Measurements from ENCODE around the gene PEAR1.

Gene PEAR1

GRCh38 chr1:156929596-156930238 is 36.2 kb downstream of the PEAR1 start:
- TF ChIP-seq SPI1 (IDR thresholded peaks at IDR 0.05; ENCODE audit: low read depth, low read length) (no peak), TAF1 (IDR thresholded peaks at IDR 0.05; ENCODE audit: low read depth, low read length) (no peak)
- DNase-seq (ENCODE audit: insufficient read length, low spot score) (no peak), FAIRE-seq (no peak)

- no peak for DNase-seq (ENCODE audit: insufficient read length, low spot score)
- TF ChIP-seq POLR2AphosphoS5 (IDR thresholded peaks at IDR 0.05; ENCODE audit: low read depth, low read length) = no peak
- no peak for TF ChIP-seq POLR2A (IDR thresholded peaks at IDR 0.05; ENCODE audit: low read depth, low read length)
- no peak for TF ChIP-seq POU2F2 (IDR thresholded peaks at IDR 0.05; ENCODE audit: low read depth, low read length)
- TF ChIP-seq PAX5 (IDR thresholded peaks at IDR 0.05; ENCODE audit: insufficient read depth, low read length, severe bottlenecking) = no peak
- no peak for TF ChIP-seq SPI1 (IDR thresholded peaks at IDR 0.05; ENCODE audit: low read depth, low read length)
- no peak for TF ChIP-seq TAF1 (IDR thresholded peaks at IDR 0.05; ENCODE audit: low read depth, low read length)
- no peak for FAIRE-seq
Measured at GRCh38 chr1:156930483-156930882, 37.0 kb downstream of the PEAR1 start.

- DNase-seq (ENCODE audit: insufficient read length, low spot score) = no peak
- TF ChIP-seq POLR2AphosphoS5 (IDR thresholded peaks at IDR 0.05; ENCODE audit: low read depth, low read length) (no peak), POU2F2 (IDR thresholded peaks at IDR 0.05; ENCODE audit: low read depth, low read length) (no peak), PAX5 (IDR thresholded peaks at IDR 0.05; ENCODE audit: insufficient read depth, low read length, severe bottlenecking) (no peak), POLR2A (IDR thresholded peaks at IDR 0.05; ENCODE audit: low read depth, low read length) (no peak), TAF1 (IDR thresholded peaks at IDR 0.05; ENCODE audit: low read depth, low read length) (no peak), SPI1 (IDR thresholded peaks at IDR 0.05; ENCODE audit: low read depth, low read length) (no peak)
- no peak for FAIRE-seq
Measured at GRCh38 chr1:156931211-156931952, 37.9 kb downstream of the PEAR1 start.

GRCh38 chr1:156931974-156932710 is 38.6 kb downstream of the PEAR1 start:
- FAIRE-seq (no peak), DNase-seq (ENCODE audit: insufficient read length, low spot score) (no peak)
- TF ChIP-seq SPI1 (IDR thresholded peaks at IDR 0.05; ENCODE audit: low read depth, low read length) (no peak), PAX5 (IDR thresholded peaks at IDR 0.05; ENCODE audit: insufficient read depth, low read length, severe bottlenecking) (no peak), POU2F2 (IDR thresholded peaks at IDR 0.05; ENCODE audit: low read depth, low read length) (no peak), TAF1 (IDR thresholded peaks at IDR 0.05; ENCODE audit: low read depth, low read length) (no peak)

GRCh38 chr1:156933136-156933535 is 39.6 kb downstream of the PEAR1 start:
- DNase-seq (ENCODE audit: insufficient read length, low spot score) (no peak), FAIRE-seq (no peak)
- TF ChIP-seq SPI1 (IDR thresholded peaks at IDR 0.05; ENCODE audit: low read depth, low read length) (no peak), POLR2A (IDR thresholded peaks at IDR 0.05; ENCODE audit: low read depth, low read length) (no peak), POLR2AphosphoS5 (IDR thresholded peaks at IDR 0.05; ENCODE audit: low read depth, low read length) (no peak), TAF1 (IDR thresholded peaks at IDR 0.05; ENCODE audit: low read depth, low read length) (no peak), PAX5 (IDR thresholded peaks at IDR 0.05; ENCODE audit: insufficient read depth, low read length, severe bottlenecking) (no peak), POU2F2 (IDR thresholded peaks at IDR 0.05; ENCODE audit: low read depth, low read length) (no peak)

GRCh38 chr1:156935505-156936128 is 42.1 kb downstream of the PEAR1 start:
- FAIRE-seq = no peak
- no peak for DNase-seq (ENCODE audit: insufficient read length, low spot score)
- TF ChIP-seq TAF1 (IDR thresholded peaks at IDR 0.05; ENCODE audit: low read depth, low read length) (no peak), PAX5 (IDR thresholded peaks at IDR 0.05; ENCODE audit: insufficient read depth, low read length, severe bottlenecking) (no peak), SPI1 (IDR thresholded peaks at IDR 0.05; ENCODE audit: low read depth, low read length) (no peak), POLR2AphosphoS5 (IDR thresholded peaks at IDR 0.05; ENCODE audit: low read depth, low read length) (no peak), POLR2A (IDR thresholded peaks at IDR 0.05; ENCODE audit: low read depth, low read length) (no peak), POU2F2 (IDR thresholded peaks at IDR 0.05; ENCODE audit: low read depth, low read length) (no peak)

- no peak for FAIRE-seq
- no peak for DNase-seq (ENCODE audit: insufficient read length, low spot score)
- TF ChIP-seq POU2F2 (IDR thresholded peaks at IDR 0.05; ENCODE audit: low read depth, low read length) (no peak), POLR2AphosphoS5 (IDR thresholded peaks at IDR 0.05; ENCODE audit: low read depth, low read length) (no peak), TAF1 (IDR thresholded peaks at IDR 0.05; ENCODE audit: low read depth, low read length) (no peak), SPI1 (IDR thresholded peaks at IDR 0.05; ENCODE audit: low read depth, low read length) (no peak)
Measured at GRCh38 chr1:156936191-156936590, 42.7 kb downstream of the PEAR1 start.

- no peak for TF ChIP-seq POLR2AphosphoS5 (IDR thresholded peaks at IDR 0.05; ENCODE audit: low read depth, low read length)
- TF ChIP-seq TAF1 (IDR thresholded peaks at IDR 0.05; ENCODE audit: low read depth, low read length) = no peak
- TF ChIP-seq POU2F2 (IDR thresholded peaks at IDR 0.05; ENCODE audit: low read depth, low read length) = no peak
- TF ChIP-seq POLR2A (IDR thresholded peaks at IDR 0.05; ENCODE audit: low read depth, low read length) = no peak
- TF ChIP-seq PAX5 (IDR thresholded peaks at IDR 0.05; ENCODE audit: insufficient read depth, low read length, severe bottlenecking) = no peak
- no peak for TF ChIP-seq SPI1 (IDR thresholded peaks at IDR 0.05; ENCODE audit: low read depth, low read length)
- FAIRE-seq = no peak
- no peak for DNase-seq (ENCODE audit: insufficient read length, low spot score)
Measured at GRCh38 chr1:156936721-156937220, 43.3 kb downstream of the PEAR1 start.

- TF ChIP-seq PAX5 (IDR thresholded peaks at IDR 0.05; ENCODE audit: insufficient read depth, low read length, severe bottlenecking) (no peak), POLR2AphosphoS5 (IDR thresholded peaks at IDR 0.05; ENCODE audit: low read depth, low read length) (no peak), SPI1 (IDR thresholded peaks at IDR 0.05; ENCODE audit: low read depth, low read length) (no peak), POLR2A (IDR thresholded peaks at IDR 0.05; ENCODE audit: low read depth, low read length) (no peak)
- no peak for DNase-seq (ENCODE audit: insufficient read length, low spot score)
Measured at GRCh38 chr1:156937883-156938282, 44.4 kb downstream of the PEAR1 start.

More at GRCh38 chr1:156937883-156938282, 44.4 kb downstream of the PEAR1 start:
- FAIRE-seq = no peak
